GDM1 (cell line): ENCODE data around the gene MTHFS.
"Not testable (repeated sequence)": the region's sequence is repeated elsewhere in the genome, so short reads cannot be mapped to it uniquely, and the experiment has no call there.

ENCODE experiments used
- DNase-seq: peaks from one replicate; lab custom pipeline; 2025; lab: John Stamatoyannopoulos, UW

Gene MTHFS

DNA sequence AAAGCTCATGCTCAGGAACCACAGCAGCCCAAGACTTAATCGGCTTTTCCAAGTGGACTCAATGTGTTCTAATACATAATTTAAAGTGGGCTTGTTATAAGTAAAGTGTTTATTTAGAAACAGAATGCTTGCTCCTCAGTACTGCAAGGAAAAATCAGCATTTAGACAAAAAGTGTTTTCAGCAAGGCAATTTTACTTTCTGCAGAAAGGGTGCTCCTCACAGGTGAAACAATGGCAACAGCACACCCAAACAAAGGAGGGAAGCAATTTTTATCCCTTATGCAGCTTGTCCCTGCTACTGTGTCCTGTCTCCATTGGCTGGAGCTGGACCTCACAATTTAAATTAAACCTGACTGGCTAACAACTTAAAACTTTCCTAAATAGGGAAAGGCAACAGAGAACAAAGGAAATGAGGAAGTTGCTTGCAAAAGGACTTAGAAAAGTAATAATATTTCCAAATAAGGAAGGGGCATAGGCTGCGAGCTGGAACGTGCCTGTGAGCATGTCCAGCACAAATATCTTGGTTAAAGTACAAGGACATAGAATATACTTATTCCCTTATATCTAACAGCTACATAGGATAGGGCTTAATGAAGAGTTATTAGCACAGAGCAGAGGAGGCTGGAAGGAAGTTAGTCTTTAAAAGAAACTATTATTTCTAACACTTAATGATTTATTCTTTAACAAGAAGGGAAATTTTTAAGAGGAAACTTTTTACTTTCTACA lies 19.1 kb upstream of the MTHFS start:
- DNase-seq, result not testable (repeated sequence)

- DNase-seq, result no peak
Measured at GRCh38 chr15:79914728-79915127, 17.9 kb upstream of the MTHFS start.

DNA sequence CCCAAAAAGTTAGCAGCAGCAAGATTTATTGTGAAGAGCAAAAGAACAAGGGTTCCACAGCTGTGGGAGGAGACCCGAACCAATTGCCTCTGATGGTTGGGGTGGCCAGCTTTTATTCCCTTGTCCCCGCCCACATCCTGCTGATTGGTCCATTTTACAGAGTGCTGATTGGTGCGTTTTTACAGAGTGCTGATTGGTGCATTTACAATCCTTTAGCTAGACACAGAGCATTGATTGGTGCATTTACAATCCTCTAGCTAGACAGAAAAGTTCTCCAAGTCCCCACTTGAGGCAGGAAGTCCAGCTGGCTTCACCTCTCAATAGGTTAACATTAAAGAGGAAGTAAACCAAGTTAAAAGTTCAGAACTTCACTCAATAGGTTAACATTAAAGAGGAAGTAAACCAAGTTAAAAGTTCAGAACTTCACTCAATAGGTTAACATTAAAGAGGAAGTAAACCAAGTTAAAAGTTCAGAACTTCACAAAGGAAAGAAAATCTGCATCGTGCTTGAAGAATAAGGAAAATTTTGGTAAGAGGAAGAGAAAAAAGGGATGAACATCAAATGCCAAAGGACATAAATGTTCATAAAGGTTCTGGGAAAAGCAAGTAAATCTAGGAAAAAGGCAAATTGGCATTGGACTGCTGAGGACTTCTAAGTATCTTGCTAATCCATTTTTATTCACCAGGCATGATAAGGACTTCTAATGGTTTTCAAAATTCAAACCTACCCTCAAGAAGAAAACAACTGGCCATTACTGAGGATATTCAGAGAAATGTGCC lies 12.9 kb upstream of the MTHFS start:
- not testable (repeated sequence) for DNase-seq

DNA sequence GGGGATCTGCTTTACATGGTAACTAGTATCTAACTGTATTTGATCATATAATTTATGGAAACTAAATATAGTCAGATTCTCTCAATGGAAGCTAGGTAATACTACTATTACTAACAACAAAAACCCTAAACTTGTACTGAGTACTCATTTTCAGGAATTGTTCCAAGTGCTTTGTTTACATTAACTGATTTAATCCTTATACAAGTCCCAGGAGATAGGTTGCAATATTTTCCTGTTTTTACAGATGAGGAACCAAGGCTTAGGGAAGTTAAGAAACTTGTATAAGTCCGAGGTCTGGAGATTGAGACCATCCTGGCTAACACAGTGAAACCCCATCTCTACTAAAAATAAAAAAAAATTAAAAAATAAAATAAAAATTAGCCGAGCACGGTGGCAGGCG lies 7.5 kb upstream of the MTHFS start:
- DNase-seq, result no peak

- DNase-seq, result no peak
Measured at GRCh38 chr15:79903626-79904025, 6.8 kb upstream of the MTHFS start.

DNA sequence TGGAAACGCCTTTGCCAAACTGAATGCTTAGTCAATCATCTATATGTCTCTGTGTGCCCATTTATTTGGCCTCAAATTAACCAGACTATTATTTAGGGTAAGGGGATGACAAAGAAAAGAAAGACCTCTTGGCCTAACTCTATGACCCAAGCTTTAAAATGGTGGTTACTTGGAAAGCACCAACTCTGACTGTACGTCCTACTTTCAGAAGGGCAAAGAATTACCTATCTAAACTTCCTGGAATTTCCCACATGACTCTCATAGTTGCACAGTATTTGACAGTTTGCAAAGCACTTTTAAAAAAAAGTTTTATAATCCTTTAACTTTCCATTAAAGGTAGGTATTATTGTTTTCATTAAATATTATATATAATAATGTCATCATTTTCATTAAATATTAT lies 6.3 kb upstream of the MTHFS start:
- no peak for DNase-seq

DNA sequence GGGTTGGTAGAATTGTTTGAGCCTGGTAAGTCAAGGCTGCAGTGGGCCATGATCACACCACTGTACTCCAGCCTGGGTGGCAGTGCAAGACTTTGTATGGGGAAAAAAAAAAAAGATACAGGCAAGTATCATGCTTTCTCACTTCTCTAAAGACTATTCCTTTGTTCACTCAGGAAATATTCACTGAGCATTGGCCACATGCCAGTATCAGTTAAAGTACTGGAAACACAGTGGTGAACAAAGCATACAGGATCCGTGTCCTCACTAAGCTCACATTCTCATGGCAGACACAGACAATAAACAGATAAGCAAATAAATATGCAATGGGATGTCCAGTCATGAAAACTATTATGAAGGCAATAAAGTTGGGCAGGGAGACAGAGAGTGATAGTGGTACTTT lies 5.1 kb upstream of the MTHFS start:
- no peak for DNase-seq

DNA sequence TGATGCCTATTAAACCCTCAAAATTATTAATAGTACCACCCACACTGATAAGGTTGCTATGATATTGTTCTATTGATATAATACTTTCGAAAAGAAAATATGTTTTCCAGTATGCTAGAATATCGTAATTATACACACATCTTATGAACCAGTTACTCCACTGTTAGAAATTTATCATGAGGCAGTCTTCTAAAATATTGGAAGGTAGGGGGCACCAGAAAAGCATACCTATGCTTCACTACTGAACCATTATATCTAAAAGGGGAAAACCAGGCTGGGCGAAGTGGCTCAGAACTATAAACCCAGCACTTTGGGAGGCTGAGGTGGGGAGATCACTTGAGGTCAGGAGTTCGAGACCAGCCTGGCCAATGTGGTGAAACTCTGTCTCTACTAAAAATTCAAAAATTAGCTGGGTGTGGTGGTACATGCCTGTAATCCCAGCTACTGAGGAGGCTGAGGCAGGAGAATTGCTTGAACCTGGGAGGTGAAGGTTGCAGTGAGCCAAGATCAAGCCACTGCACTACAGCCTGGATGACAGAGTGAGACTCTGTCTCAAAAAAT lies 4.1 kb upstream of the MTHFS start:
- not testable (repeated sequence) for DNase-seq

DNA sequence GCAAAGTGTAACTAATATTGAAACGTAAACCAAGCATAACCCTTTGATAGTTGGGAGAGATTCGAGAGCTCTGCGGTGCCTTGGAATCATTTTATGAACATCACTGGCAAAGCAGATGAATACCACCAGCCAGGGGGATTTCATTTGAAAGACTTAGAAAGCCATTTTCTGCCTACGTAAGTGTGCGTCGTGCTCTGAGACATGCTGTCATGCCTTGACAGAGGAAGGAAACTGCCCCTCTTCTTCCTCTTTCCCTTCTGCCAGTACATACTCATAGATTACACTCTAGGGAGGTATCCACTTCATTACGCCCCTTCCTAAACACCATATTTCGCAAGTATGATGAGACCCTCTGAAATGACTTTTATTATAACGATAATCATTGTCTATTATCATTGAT lies 3.3 kb upstream of the MTHFS start:
- peak; percentile 19 for DNase-seq

GRCh38 chr15:79898786-79899185 lies 2.0 kb upstream of the MTHFS start:
- DNase-seq, result not testable (repeated sequence)

DNA sequence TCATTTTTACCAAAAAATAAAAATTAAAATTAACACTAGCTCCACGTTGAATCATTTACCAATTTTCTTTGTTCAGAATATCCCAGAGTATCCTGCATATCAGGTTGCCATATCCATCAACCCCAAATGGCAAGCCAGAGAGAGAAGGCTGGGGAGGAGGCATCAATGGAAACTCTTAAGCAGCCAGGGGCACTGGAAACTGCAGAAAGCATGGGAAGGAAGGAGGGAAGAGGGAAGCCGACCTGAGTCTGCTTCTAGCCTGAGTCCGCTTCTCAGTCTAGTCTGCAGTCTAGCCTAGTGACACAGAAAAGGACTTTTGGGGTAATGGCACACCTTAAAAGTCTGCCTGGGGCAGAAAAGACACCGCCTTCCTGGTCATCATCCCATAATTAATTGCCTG lies 1.6 kb upstream of the MTHFS start:
- no peak for DNase-seq

GRCh38 chr15:79897701-79898113 lies 893 bp upstream of the MTHFS start:
- no peak for DNase-seq

GRCh38 chr15:79897380-79897678 lies 515 bp upstream of the MTHFS start:
- DNase-seq, result no peak

GRCh38 chr15:79896131-79896633 lies 632 bp downstream of the MTHFS start:
- no peak for DNase-seq

GRCh38 chr15:79887054-79887930 lies 9.5 kb downstream of the MTHFS start:
- no peak for DNase-seq

DNA sequence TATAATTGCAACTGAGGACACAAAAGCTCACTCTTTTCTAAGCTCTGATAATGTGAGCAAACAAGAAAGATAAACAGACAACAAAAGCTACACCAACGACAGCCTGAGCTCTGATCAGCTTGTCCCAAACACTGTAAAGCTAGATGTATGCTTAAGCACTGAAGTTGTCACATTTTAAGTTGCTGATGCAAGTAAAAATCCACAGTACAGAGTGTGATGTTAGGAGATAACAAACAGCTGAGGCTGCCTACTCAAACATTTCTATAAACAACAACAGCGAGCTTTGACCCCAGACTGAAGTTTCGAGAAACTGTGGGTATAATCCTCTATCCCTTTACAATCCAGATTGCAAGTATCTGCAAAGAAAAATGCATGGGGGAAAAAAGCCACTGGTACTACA lies 10.7 kb downstream of the MTHFS start:
- no peak for DNase-seq

DNA sequence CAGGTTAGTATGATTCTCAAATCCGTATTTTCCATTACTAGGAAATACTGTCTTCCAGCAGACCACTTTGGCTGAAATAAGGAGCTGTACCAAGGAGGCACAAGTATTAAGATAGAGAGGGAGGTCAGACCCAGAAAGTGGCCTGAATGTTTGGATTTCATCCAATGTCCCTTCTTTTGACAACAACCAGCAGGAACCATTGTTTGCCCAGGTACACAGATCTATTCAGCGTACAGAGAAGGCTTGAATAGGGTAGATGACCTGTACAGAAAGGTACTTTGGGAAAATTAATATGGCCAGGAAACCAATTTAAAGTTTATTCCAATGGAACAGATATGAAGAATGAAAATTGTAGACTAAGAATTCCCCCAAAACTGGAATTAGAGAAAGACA lies 12.6 kb downstream of the MTHFS start:
- DNase-seq, result no peak

- no peak for DNase-seq
Measured at GRCh38 chr15:79883579-79884203, 13.1 kb downstream of the MTHFS start.

DNA sequence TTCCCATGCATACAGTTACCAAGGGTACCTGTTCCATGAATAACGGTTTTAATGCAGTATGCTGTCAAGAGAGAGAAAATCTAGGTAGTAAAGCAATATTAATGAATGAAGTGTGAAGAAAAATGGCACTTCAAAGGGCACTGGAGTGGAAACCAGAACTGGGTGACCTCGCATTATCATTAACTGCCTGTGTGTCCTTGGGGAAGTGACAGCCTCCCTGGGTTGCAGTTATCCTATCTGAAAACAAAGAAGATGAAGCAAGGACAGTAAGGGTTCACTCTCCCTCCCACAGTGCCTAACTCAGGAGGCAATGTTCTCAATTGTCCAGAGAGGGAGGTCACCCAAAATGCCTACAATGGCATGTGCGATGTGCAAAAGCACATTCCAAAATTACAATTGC lies 15.1 kb downstream of the MTHFS start:
- DNase-seq, result no peak

DNA sequence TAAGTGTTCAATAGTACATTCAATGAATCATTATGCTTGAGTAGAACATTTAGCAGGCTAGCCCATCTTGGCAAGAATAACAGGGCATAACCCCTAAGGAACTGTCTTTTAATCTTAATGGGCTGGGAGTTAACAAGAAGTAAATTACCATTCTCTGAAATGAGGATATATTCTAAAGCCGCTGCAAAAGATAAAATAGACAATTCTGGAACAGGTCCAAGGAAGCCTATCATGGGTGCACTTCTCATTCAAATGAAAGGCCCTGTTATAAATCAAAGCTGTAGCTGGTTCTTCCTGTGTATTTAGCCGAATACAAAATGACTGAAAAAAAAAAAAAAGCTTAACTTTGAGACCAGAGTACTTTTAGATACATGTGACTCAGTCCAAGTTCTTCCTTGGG lies 15.6 kb downstream of the MTHFS start:
- DNase-seq, result no peak

DNA sequence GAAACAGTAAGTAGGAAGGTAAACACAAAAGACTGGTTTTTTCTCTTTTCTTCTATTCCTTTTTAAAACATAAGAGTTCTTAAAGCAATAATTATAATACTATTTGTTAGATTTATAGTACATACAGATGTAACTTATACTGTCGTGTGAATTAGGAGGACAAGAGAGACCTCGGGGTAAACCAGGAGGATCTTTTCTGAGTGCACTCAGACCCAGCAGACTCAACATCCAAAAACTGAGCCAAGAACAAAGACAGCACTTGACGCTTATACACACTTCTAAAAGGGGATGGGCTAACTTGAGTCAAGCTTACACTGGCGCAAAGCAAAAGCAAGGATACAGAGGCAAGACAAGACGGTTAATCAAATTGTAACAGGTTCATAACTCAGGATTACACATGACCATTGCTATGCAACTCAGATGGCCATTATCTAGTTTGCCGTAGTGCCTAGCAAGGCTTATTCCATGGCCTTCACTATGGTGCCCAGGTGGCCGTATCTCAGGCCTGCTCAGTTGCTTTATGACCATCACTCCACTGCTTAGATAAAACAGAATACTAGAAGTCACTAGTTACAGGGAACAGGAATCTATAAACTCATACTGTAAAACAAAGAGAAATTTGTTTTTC lies 18.6 kb downstream of the MTHFS start:
- no peak for DNase-seq
